Activated CD4-positive, alpha-beta T cell treated with anti-CD3 and anti-CD28 coated beads, Interleukin-2, amount 10 ng/mL, durations not matched to agents 7 days and 5 days (primary cell): Measurements from ENCODE around the gene NCKAP5. TPM values are rescaled to one million over a fixed set of nuclear protein-coding genes. Genes with fewer than 3 reads are reported as not detected.

ENCODE experiments used
- CTCF ChIA-PET: fragments of 350-600 bp; sonication (Branson Sonifier 250); formaldehyde crosslinking; loops from one replicate; lab custom pipeline; 2021; ENCODE audit warnings: antibody characterized with exemption; lab: Charles Lee
- POLR2A ChIA-PET: fragments of 350-600 bp; sonication (Branson Sonifier 250); formaldehyde crosslinking; loops from one replicate; lab custom pipeline; 2021; ENCODE audit warnings: antibody characterized with exemption; lab: Charles Lee
- DNase-seq: peaks from one replicate; pipeline ENCODE4 v3.0.0-alpha.2; 2020
- H3K27ac Mint-ChIP-seq: one replicate; pipeline ENCODE4 v1.8.0; 2021; ENCODE audit warnings: mild to moderate bottlenecking, moderate library complexity, mixed read lengths
- H3K27me3 Mint-ChIP-seq: one replicate; pipeline ENCODE4 v1.8.0; 2021; ENCODE audit warnings: mixed read lengths
- H3K36me3 Mint-ChIP-seq: one replicate; pipeline ENCODE4 v1.8.0; 2021; ENCODE audit warnings: low read depth, mixed read lengths
- H3K4me1 Mint-ChIP-seq: one replicate; pipeline ENCODE4 v1.8.0; 2021; ENCODE audit warnings: mixed read lengths
- H3K4me3 Mint-ChIP-seq: one replicate; pipeline ENCODE4 v1.8.0; 2021; ENCODE audit warnings: mild to moderate bottlenecking, moderate library complexity, mixed read lengths
- H3K9me3 Mint-ChIP-seq: one replicate; pipeline ENCODE4 v1.8.0; 2021; ENCODE audit warnings: mixed read lengths
- total RNA-seq, 2 experiments: library from RNA; stranded (reverse); gene quantifications; one replicate each; pipeline ENCODE4 v1.2.3, GENCODE V29; 2021

NCKAP5 gene
- total RNA-seq, 2 experiments from 2014 or later = not detected

- Mint-ChIP-seq H3K4me3 (no peak overlapping the region), H3K27ac (no peak overlapping the region), H3K36me3 (no peaks in the 10 kb centered on the region)
Measured at GRCh38 chr2:133140620-133141019, 427.6 kb downstream of the NCKAP5 start.

DNA sequence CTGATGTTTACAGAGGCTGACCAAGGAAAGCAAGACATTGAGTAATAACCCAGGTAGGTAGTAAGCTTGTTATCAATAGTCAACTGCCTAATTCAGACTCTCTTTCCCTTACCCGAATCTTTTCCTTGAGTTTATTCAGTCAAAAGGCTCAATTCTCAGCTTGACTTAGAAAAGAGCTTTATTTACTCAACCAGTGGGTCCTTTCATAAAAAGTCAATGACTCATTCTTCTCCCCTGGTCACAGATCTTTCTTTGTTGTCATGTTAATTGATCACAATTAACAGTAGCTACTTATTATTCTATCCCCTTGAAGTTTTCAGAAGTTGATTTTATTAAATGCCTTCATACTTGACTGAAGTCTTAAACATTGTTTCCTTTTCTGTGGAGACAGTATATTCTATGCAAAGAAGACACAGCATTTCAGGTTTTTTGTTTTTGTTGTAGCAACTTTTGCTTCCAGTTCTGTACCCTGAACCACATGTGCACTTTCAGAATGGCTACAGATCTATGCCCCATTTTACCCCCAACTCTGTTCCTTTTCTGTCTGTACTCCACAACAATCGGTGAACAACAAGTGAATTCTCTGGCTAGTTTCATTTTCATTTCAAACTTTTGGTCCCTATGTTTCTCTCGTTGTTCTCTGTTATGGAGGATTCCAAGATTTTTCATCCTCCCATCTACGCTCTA, 428.3 kb downstream of the NCKAP5 start:
- H3K9me3 Mint-ChIP-seq = no peaks in the 10 kb centered on the region
- CTCF ChIA-PET = no interaction called here
- H3K27ac Mint-ChIP-seq = no peak overlapping the region
- no peak overlapping the region for H3K4me3 Mint-ChIP-seq
- H3K36me3 Mint-ChIP-seq = no peaks in the 10 kb centered on the region
- POLR2A ChIA-PET = no interaction called here
- H3K4me1 Mint-ChIP-seq = no peaks in the 10 kb centered on the region
- no peak for DNase-seq
- H3K27me3 Mint-ChIP-seq = no peaks in the 10 kb centered on the region

More at GRCh38 chr2:133140620-133141019, 427.6 kb downstream of the NCKAP5 start:
- H3K4me1 Mint-ChIP-seq = no peaks in the 10 kb centered on the region
- H3K27me3 Mint-ChIP-seq = no peaks in the 10 kb centered on the region
- DNase-seq = no peak
- CTCF ChIA-PET = no interaction called here
- POLR2A ChIA-PET = no interaction called here
- H3K9me3 Mint-ChIP-seq = no peaks in the 10 kb centered on the region

GRCh38 chr2:133138693-133139092, 429.6 kb downstream of the NCKAP5 start:
- POLR2A ChIA-PET = no interaction called here
- Mint-ChIP-seq H3K4me1 (no peaks in the 10 kb centered on the region), H3K9me3 (no peaks in the 10 kb centered on the region), H3K27ac (no peak overlapping the region), H3K36me3 (no peaks in the 10 kb centered on the region), H3K4me3 (no peak overlapping the region), H3K27me3 (no peaks in the 10 kb centered on the region)
- no peak for DNase-seq
- CTCF ChIA-PET = no interaction called here

DNA sequence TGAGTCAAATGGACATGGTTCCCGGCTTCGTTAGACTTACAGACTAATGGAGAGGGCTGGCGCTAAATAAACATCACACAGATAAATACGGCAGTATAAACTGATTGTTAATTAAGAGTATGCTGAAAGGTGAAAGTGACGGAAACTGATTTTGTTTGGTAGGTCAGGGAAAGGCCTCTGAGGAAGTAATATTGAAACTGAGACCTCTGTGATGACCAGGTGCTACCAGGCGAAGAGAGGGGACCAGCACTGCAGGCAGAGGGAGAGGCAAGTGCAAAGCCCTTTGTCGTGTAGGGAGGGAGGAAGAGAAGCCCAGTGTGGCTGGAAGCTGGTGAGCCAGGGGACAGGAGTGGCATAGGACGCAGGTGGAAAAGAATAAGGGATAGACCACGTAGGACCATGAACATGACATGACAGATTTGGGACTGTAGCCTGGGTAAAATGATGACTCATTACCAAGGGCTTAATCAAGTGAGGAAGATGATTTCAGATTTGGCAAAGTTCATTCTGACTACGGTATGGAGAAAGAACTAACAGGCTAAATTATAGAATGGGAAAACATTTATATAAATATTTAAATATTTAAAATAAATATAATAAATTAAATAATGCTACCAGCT, 433.1 kb downstream of the NCKAP5 start:
- Mint-ChIP-seq H3K27me3 (no peaks in the 10 kb centered on the region), H3K36me3 (no peaks in the 10 kb centered on the region), H3K4me1 (no peaks in the 10 kb centered on the region), H3K4me3 (no peak overlapping the region), H3K27ac (no peak overlapping the region), H3K9me3 (no peaks in the 10 kb centered on the region)
- POLR2A ChIA-PET = no interaction called here
- CTCF ChIA-PET = no interaction called here
- DNase-seq = no peak

DNA sequence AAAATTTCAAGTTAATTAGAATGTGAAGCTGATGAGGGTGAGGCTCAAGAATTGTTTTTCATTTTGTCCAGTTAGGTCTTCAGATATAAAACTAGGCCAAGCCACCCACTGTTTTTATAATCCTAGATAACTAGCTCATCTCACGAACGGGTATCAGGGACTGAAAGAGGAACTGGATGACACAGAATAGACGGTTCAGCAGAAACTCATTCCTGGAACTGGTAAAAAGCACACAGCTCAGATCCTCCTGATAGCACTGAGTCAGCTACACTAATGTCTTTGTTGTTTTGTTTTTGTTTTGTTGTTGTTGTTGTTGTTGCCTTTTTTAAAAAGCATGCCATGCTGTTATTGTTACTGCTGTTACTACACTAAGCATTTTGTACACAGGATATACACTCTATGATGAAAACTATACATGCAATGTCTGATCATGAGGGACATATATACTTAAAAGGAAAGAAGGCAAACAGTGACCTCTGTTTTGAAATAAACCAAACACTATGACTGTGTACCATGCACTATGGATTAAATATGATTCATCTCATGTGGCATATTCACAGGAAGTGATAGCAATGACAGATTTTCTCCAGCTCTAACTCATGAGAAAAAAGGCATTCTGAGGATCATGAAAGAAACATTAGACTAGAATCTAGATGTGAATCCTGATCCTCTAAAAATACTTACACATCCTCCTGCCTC, 437.6 kb downstream of the NCKAP5 start:
- H3K4me1 Mint-ChIP-seq = no peaks in the 10 kb centered on the region
- CTCF ChIA-PET = no interaction called here
- H3K36me3 Mint-ChIP-seq = no peaks in the 10 kb centered on the region
- no peaks in the 10 kb centered on the region for H3K27me3 Mint-ChIP-seq
- H3K9me3 Mint-ChIP-seq = no peaks in the 10 kb centered on the region
- no peak overlapping the region for H3K27ac Mint-ChIP-seq
- H3K4me3 Mint-ChIP-seq = no peak overlapping the region
- no peak for DNase-seq
- POLR2A ChIA-PET = no interaction called here

GRCh38 chr2:133124446-133124845, 443.8 kb downstream of the NCKAP5 start:
- DNase-seq = no peak
- Mint-ChIP-seq H3K9me3 (no peaks in the 10 kb centered on the region), H3K4me3 (no peak overlapping the region), H3K36me3 (no peaks in the 10 kb centered on the region), H3K27me3 (no peaks in the 10 kb centered on the region), H3K27ac (no peak overlapping the region), H3K4me1 (no peaks in the 10 kb centered on the region)
- ChIA-PET POLR2A (no interaction called here), CTCF (no interaction called here)

DNA sequence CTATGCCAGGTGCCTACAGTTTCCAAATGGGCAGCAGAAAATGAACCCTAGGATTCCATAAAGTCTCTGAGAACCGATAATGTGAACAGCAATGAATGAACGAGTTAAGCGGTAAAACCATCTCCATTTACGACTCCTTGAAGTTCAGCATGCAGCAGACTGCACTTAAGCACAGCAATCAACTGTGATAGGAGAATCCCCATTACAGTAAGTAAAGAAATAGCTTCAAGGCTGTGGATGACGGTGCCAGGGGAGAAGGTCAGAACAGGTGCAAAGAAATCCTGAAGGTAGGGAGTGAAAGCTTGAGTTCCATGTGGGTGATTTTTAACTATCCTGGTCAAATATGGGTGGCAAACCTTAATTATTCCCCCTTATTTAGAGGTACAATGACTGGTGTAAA, 444.4 kb downstream of the NCKAP5 start:
- no peak overlapping the region for H3K27ac Mint-ChIP-seq
- H3K4me1 Mint-ChIP-seq = no peaks in the 10 kb centered on the region
- no peaks in the 10 kb centered on the region for H3K27me3 Mint-ChIP-seq
- no peak overlapping the region for H3K4me3 Mint-ChIP-seq
- POLR2A ChIA-PET = no interaction called here
- no peak for DNase-seq
- H3K36me3 Mint-ChIP-seq = no peaks in the 10 kb centered on the region
- no peaks in the 10 kb centered on the region for H3K9me3 Mint-ChIP-seq
- CTCF ChIA-PET = no interaction called here

GRCh38 chr2:133123393-133123792, 444.9 kb downstream of the NCKAP5 start:
- Mint-ChIP-seq H3K36me3 (no peaks in the 10 kb centered on the region), H3K9me3 (no peaks in the 10 kb centered on the region), H3K27me3 (no peaks in the 10 kb centered on the region), H3K27ac (no peak overlapping the region), H3K4me1 (no peaks in the 10 kb centered on the region), H3K4me3 (no peak overlapping the region)
- ChIA-PET POLR2A (no interaction called here), CTCF (no interaction called here)
- no peak for DNase-seq

DNA sequence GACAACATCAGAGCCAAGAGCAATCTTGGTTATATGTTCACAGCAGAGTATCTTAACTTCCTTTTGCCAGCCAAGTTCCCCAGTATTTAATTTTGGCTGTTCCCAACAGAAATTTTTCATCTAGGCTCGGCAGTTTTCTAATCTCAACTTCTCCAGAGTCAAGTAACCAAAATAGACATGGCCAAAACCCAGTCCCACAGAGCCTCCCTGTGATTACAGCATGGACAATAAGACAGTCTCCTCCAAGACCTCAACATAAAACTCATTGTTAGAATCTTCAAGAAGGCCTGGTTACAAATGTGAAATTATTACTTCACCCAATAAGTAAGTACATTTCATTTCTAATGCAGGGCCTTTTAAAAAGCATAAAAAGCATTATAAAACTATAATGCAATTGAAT, 445.7 kb downstream of the NCKAP5 start:
- no peak overlapping the region for H3K27ac Mint-ChIP-seq
- H3K4me3 Mint-ChIP-seq = no peak overlapping the region
- ChIA-PET CTCF (no interaction called here), POLR2A (no interaction called here)
- H3K4me1 Mint-ChIP-seq = no peaks in the 10 kb centered on the region
- DNase-seq = no peak
- H3K27me3 Mint-ChIP-seq = no peaks in the 10 kb centered on the region
- no peaks in the 10 kb centered on the region for H3K9me3 Mint-ChIP-seq
- no peaks in the 10 kb centered on the region for H3K36me3 Mint-ChIP-seq

DNA sequence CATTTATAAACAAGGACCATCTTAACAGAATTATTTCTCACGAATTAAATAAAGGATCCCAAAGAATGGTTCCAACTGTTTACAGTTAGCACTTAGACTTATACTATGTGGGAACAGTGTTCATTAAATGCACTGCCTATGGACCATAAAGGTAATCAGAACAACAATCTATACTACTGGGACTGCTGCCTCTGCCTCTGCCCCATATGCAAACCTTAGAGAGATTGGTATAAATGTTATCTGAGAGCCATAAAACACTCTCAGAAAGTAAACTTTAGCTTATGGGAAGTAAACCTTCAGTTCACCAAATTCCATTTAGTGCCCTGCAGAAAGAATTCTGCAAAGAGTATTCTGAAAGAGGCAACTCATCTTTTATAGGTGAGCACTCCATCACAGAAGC, 448.0 kb downstream of the NCKAP5 start:
- no peak overlapping the region for H3K4me3 Mint-ChIP-seq
- H3K4me1 Mint-ChIP-seq = no peaks in the 10 kb centered on the region
- H3K27ac Mint-ChIP-seq = no peak overlapping the region
- no peak for DNase-seq
- ChIA-PET POLR2A (no interaction called here), CTCF (no interaction called here)
- no peaks in the 10 kb centered on the region for H3K9me3 Mint-ChIP-seq
- no peaks in the 10 kb centered on the region for H3K27me3 Mint-ChIP-seq
- no peaks in the 10 kb centered on the region for H3K36me3 Mint-ChIP-seq

GRCh38 chr2:133110201-133110600, 458.1 kb downstream of the NCKAP5 start:
- no peaks in the 10 kb centered on the region for H3K4me1 Mint-ChIP-seq
- ChIA-PET CTCF (no interaction called here), POLR2A (no interaction called here)
- no peak overlapping the region for H3K4me3 Mint-ChIP-seq
- H3K36me3 Mint-ChIP-seq = no peaks in the 10 kb centered on the region
- peaks cover 2% of the 10 kb centered on the region for H3K9me3 Mint-ChIP-seq
- no peaks in the 10 kb centered on the region for H3K27me3 Mint-ChIP-seq
- no peak for DNase-seq
- H3K27ac Mint-ChIP-seq = no peak overlapping the region

DNA sequence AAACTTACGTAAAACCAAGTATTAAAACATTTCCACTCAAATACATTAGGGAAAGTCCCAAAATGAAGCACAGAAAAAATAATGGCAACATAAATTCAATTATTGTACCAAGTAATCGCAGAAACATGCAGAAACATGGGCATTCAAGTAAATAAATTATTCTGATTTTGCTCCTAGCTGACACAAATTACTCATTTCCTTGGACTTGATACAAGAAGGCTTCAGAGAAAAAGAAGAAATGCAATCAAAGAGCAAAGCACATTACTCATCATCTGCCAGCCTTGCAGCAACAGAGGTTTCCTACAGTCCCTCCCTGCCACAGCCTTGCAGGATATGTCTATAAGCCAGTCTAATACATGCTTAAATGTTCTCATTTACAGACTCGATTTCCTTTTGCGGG, 458.5 kb downstream of the NCKAP5 start:
- ChIA-PET POLR2A (no interaction called here), CTCF (no interaction called here)
- no peaks in the 10 kb centered on the region for H3K4me1 Mint-ChIP-seq
- no peak for DNase-seq
- no peaks in the 10 kb centered on the region for H3K27me3 Mint-ChIP-seq
- no peak overlapping the region for H3K4me3 Mint-ChIP-seq
- peaks cover 2% of the 10 kb centered on the region for H3K9me3 Mint-ChIP-seq
- H3K27ac Mint-ChIP-seq = no peak overlapping the region
- no peaks in the 10 kb centered on the region for H3K36me3 Mint-ChIP-seq

- DNase-seq = no peak
- Mint-ChIP-seq H3K9me3 (peaks cover 2% of the 10 kb centered on the region), H3K36me3 (no peaks in the 10 kb centered on the region), H3K27me3 (no peaks in the 10 kb centered on the region), H3K4me1 (no peaks in the 10 kb centered on the region), H3K27ac (no peak overlapping the region), H3K4me3 (no peak overlapping the region)
- CTCF ChIA-PET = interaction anchor here (1.2 kb wide), 1 partner anchor 50 kb away, joined by 3 read pairs; no protein-coding TSS in a partner anchor
- POLR2A ChIA-PET = no interaction called here
Measured at GRCh38 chr2:133107058-133107815, 461.0 kb downstream of the NCKAP5 start.
